Amniotic stem cell (primary cell): ENCODE data around the gene YBX1.
"Not testable (repeated sequence)": the region's sequence is repeated elsewhere in the genome, so short reads cannot be mapped to it uniquely, and the experiment has no call there.

Source experiments
- DNase-seq: peaks from one replicate; lab custom pipeline; 2025; lab: John Stamatoyannopoulos, UW

YBX1 gene

GRCh38 chr1:42690477-42691156 lies 8.4 kb downstream of the YBX1 start:
- DNase-seq: no peak

- DNase-seq: no peak
These were observed 8.9 kb downstream of the YBX1 start for GRCh38 chr1:42691157-42691498.

GRCh38 chr1:42692461-42692860 lies 10.2 kb downstream of the YBX1 start:
- DNase-seq: no peak

GRCh38 chr1:42692911-42693310 lies 10.7 kb downstream of the YBX1 start:
- DNase-seq: no peak

GRCh38 chr1:42698081-42698813 lies 16.0 kb downstream of the YBX1 start:
- DNase-seq: no peak

- no peak for DNase-seq
These were observed 17.8 kb downstream of the YBX1 start for GRCh38 chr1:42700006-42700405.

- no peak for DNase-seq
These were observed 21.8 kb downstream of the YBX1 start for GRCh38 chr1:42703888-42704464.

GRCh38 chr1:42712808-42713207 lies 30.6 kb downstream of the YBX1 start:
- DNase-seq: not testable (repeated sequence)

GRCh38 chr1:42713293-42713692 lies 31.1 kb downstream of the YBX1 start:
- no peak for DNase-seq

GRCh38 chr1:42714441-42714840 lies 32.2 kb downstream of the YBX1 start:
- not testable (repeated sequence) for DNase-seq

- no peak for DNase-seq
These were observed 38.6 kb downstream of the YBX1 start for GRCh38 chr1:42720868-42721267.

GRCh38 chr1:42721926-42722325 lies 39.7 kb downstream of the YBX1 start:
- DNase-seq: no peak

GRCh38 chr1:42722403-42722802 lies 40.2 kb downstream of the YBX1 start:
- DNase-seq: not testable (repeated sequence)

- DNase-seq: no peak
These were observed 41.3 kb downstream of the YBX1 start for GRCh38 chr1:42723511-42723910.

GRCh38 chr1:42725820-42726219 lies 43.6 kb downstream of the YBX1 start:
- DNase-seq: not testable (repeated sequence)

GRCh38 chr1:42730002-42730401 lies 47.8 kb downstream of the YBX1 start:
- no peak for DNase-seq

- DNase-seq: no peak
These were observed 48.8 kb downstream of the YBX1 start for GRCh38 chr1:42730988-42731387.

- no peak for DNase-seq
These were observed 49.4 kb downstream of the YBX1 start for GRCh38 chr1:42731585-42731984.

GRCh38 chr1:42732126-42732680 lies 50.0 kb downstream of the YBX1 start:
- DNase-seq: no peak

GRCh38 chr1:42733415-42734200 lies 51.4 kb downstream of the YBX1 start:
- DNase-seq: no peak

- no peak for DNase-seq
These were observed 52.2 kb downstream of the YBX1 start for GRCh38 chr1:42734201-42735035.
